Esophagus squamous epithelium (tissue), 5 donors: ENCODE measurements around the gene NKD1. TPM values are rescaled to one million over a fixed set of nuclear protein-coding genes. Genes with fewer than 3 reads are reported as not detected.
A peak's percentile ranks its signal among the peaks of the same experiment; 100 is the strongest.

Experiments
- DNase-seq: peaks from one replicate; lab custom pipeline; 2025; lab: John Stamatoyannopoulos, UW
- H3K27ac ChIP-seq, 4 donors: fragments of 200-600 bp; sonication (generic); one replicate each; pipeline ENCODE4 v1.5.1; 2016 to 2019; ENCODE audit warnings: mild to moderate bottlenecking in 1 of 4
- H3K27me3 ChIP-seq, 4 donors: fragments of 200-600 bp; sonication (generic); 1 replicate in 3 of 4; 2 replicates in 1 of 4; pipeline versions ENCODE4 v1.5.1 to v1.6.0; 2017 to 2021; ENCODE audit warnings: antibody characterized with exemption in 1 of 4
- H3K36me3 ChIP-seq, 3 donors: fragments of 200-600 bp; sonication (generic); one replicate each; pipeline ENCODE4 v1.5.1; 2016 to 2019
- H3K4me1 ChIP-seq, 3 donors: fragments of 200-600 bp; sonication (generic); one replicate each; pipeline ENCODE4 v1.5.1; 2017 to 2019
- H3K4me3 ChIP-seq, 4 donors: fragments of 200-600 bp; sonication (generic); 1 replicate in 3 of 4; 2 replicates in 1 of 4; pipeline ENCODE4 v1.5.1; 2016 to 2019; ENCODE audit warnings: mild to moderate bottlenecking in 2 of 4, moderate library complexity in 1 of 4
- H3K9me3 ChIP-seq, 3 donors: fragments of 200-600 bp; sonication (generic); one replicate each; pipeline ENCODE4 v1.5.1; 2016 to 2019
- POLR2A ChIP-seq, 4 donors: fragments of 450-650 bp; IDR thresholded peaks; one replicate each; pipeline ENCODE4 v1.6.1; 2017; ENCODE audit warnings: antibody characterized with exemption in 4 of 4, mild to moderate bottlenecking in 4 of 4, moderate library complexity in 3 of 4
- WGBS, 2 donors: methylation state at CpG; one replicate each; pipeline ENCODE4 v1.1.5; 2018; 5-methylcytosine and 5-hydroxymethylcytosine counted together
- intact Hi-C: fragments of 100-400 bp; cut with DNase I; formaldehyde crosslinking; loops from one replicate; pipeline ENCODE4 v1.15.0; 2022
- total RNA-seq, 4 donors: library from RNA; depleted of rRNA; stranded (reverse); fragments of >200 nt; gene quantifications; one replicate each; pipeline ENCODE4 v1.1.0, GENCODE V29; 2016
- TF ChIP-seq, protein P1 (sequence below), 6 experiments: fragments of 450-650 bp in 4 of 6; fragments of 200-600 bp in 2 of 6; sonication (generic) in 2 of 6; IDR thresholded peaks; one replicate each; pipeline ENCODE4 v1.5.1; 2016 to 2019; ENCODE audit warnings: antibody characterized with exemption in 6 of 6, mild to moderate bottlenecking in 4 of 6, moderate library complexity in 4 of 6
- donor health status: DM: yes; HTN: yes; CAD: no.

Gene NKD1
- total RNA-seq, 4 donors from 2014 or later = 1.1 to 10.5 (median 3.1) TPM

- WGBS, 2 donors = 85 to 88% methylated on average over 9 to 13 of the region's 17 CpGs
- peak overlapping the region in 3 of 4 donors; percentile 0 to 85 (median 47) for H3K27ac ChIP-seq
- no peak overlapping the region for H3K4me3 ChIP-seq
- intact Hi-C loops = no loop called here
- H3K9me3 ChIP-seq = no peaks in the 10 kb centered on the region
- no peak for DNase-seq
- TF ChIP-seq, protein P1, sequence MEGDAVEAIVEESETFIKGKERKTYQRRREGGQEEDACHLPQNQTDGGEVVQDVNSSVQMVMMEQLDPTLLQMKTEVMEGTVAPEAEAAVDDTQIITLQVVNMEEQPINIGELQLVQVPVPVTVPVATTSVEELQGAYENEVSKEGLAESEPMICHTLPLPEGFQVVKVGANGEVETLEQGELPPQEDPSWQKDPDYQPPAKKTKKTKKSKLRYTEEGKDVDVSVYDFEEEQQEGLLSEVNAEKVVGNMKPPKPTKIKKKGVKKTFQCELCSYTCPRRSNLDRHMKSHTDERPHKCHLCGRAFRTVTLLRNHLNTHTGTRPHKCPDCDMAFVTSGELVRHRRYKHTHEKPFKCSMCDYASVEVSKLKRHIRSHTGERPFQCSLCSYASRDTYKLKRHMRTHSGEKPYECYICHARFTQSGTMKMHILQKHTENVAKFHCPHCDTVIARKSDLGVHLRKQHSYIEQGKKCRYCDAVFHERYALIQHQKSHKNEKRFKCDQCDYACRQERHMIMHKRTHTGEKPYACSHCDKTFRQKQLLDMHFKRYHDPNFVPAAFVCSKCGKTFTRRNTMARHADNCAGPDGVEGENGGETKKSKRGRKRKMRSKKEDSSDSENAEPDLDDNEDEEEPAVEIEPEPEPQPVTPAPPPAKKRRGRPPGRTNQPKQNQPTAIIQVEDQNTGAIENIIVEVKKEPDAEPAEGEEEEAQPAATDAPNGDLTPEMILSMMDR (IDR thresholded peaks at IDR 0.05) = no peak
- TF ChIP-seq POLR2A (IDR thresholded peaks at IDR 0.05) = no peak
- no peaks in the 10 kb centered on the region for H3K27me3 ChIP-seq
- H3K36me3 ChIP-seq = no peaks in the 10 kb centered on the region
- peaks cover 8 to 79% (median 27%) of the 10 kb centered on the region in 3 donors for H3K4me1 ChIP-seq
Measured at GRCh38 chr16:50597563-50598255, 49.5 kb downstream of the NKD1 start.

DNA sequence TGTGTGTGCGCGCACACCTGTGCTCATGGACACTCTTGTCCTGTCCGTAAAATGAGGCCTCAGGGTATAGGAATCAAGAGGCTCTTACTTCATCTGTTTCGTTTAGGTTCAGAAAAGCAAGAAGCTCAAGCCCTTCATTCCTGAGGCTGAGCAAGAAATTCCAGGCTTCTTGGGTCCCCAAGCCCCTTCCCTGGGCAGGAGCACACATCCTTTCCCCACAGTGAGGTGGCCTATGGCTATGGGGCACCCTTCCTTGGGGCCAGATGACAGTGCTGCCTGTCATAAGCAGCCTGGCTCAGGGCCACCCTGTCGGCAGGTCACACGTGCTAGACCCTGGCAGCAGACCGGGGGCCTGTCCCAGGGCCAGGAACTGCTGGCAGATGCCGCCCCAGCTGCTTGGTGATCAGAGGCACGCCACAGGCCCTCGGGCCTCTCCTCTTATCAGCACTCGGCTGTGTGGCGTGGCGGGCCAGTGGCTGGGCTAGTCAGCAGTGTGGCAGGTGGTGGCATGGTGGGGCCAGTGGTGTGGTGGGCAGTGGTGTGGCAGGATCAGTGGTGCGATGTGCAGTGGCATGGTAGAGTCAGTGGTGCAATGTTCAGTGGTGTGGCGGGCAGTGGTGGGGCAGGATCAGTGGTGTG is 50.2 kb downstream of the NKD1 start:
- DNase-seq = no peak
- H3K27ac ChIP-seq = peak overlapping the region in 3 of 4 donors; percentile 47 to 85 (median 52)
- 83 to 90% methylated on average over 6 of the region's 15 CpGs for WGBS, 2 donors

GRCh38 chr16:50598936-50599361 is 50.8 kb downstream of the NKD1 start:
- Histone ChIP-seq H3K9me3 (no peaks in the 10 kb centered on the region), H3K4me3 (no peak overlapping the region), H3K27me3 (no peaks in the 10 kb centered on the region), H3K27ac (peak overlapping the region in 3 of 4 donors; percentile 47 to 85 (median 52)), H3K36me3 (no peaks in the 10 kb centered on the region), H3K4me1 (peaks cover 11 to 79% (median 36%) of the 10 kb centered on the region in 3 donors)
- DNase-seq = no peak
- intact Hi-C loops = no loop called here
- WGBS, 2 donors = 75 to 80% methylated on average over 6 to 8 of the region's 8 CpGs
- TF ChIP-seq, protein P1 (IDR thresholded peaks at IDR 0.05) = no peak

More for the DNA sequence above, 50.2 kb downstream of the NKD1 start:
- Histone ChIP-seq H3K36me3 (no peaks in the 10 kb centered on the region), H3K27me3 (no peaks in the 10 kb centered on the region), H3K4me1 (peaks cover 11 to 79% (median 30%) of the 10 kb centered on the region in 3 donors), H3K9me3 (no peaks in the 10 kb centered on the region), H3K4me3 (no peak overlapping the region)
- TF ChIP-seq, protein P1 (IDR thresholded peaks at IDR 0.05) = no peak
- no peak for TF ChIP-seq POLR2A (IDR thresholded peaks at IDR 0.05)
- intact Hi-C loops = no loop called here

DNA sequence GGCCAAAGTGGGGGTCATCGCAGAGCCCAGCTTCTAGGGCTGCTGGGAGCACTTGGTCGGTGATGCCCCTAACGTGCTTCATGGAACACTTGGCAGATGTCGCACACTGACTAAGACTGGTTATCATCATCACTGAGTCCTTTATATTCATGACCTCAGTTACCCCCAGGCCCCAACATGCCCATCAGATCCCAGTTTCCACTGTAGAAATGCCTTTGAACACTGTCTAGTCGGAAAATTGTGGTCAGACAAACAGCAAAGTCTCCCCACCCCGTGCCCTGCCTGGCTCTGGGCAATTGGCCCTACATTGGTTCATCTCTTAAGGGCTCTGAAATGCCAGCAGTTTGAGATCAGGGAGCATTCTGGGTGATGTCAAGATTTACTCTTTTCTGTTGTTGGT is 51.3 kb downstream of the NKD1 start:
- Histone ChIP-seq H3K36me3 (no peaks in the 10 kb centered on the region), H3K27me3 (no peaks in the 10 kb centered on the region), H3K4me3 (no peak overlapping the region), H3K4me1 (peaks cover 11 to 82% (median 41%) of the 10 kb centered on the region in 3 donors), H3K27ac (peak overlapping the region in 3 of 4 donors; percentile 47 to 85 (median 52)), H3K9me3 (no peaks in the 10 kb centered on the region)
- 40 to 51% methylated on average over 6 of the region's 6 CpGs for WGBS, 2 donors
- intact Hi-C loops = no loop called here
- TF ChIP-seq, protein P1 (IDR thresholded peaks at IDR 0.05) = no peak
- TF ChIP-seq POLR2A (IDR thresholded peaks at IDR 0.05) = no peak
- no peak for DNase-seq
